ENCODE measurements around the gene LRRC4C. TPM values are rescaled to one million over a fixed set of nuclear protein-coding genes. Genes with fewer than 3 reads are reported as not detected.

The LRRC4C gene
- total and polyA plus RNA-seq, 2 experiments from 2014 or later: 0.35 to 1.1 TPM

DNA sequence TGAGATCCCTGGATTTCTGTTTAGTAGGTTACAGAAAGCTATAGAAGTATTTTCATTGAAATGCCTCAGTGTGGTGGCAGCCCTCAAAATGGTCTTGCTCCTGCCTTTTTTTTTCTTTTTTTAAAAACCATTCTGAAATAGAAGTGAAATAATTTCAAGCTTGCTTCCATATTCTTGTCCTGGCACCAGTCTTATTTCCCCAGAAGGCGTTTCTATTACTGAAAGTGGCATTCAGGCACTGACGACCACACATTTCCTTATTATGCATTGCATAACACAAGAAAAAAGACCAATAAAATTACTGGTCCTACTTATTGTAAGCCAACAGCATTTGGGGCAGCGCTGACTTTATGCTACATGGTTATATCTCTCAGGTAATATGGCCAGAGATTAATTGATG is 24.5 kb upstream of the LRRC4C start:
- no peaks in the 10 kb centered on the region; the same call in 1 of the 2 replicates for H3K36me3 ChIP-seq (ENCODE audit: insufficient read depth)
- TF ChIP-seq CREB1 (CRISPR knock-in tag; IDR thresholded peaks at IDR 0.05; ENCODE audit: low read depth): no peak
- TF ChIP-seq, protein P1, sequence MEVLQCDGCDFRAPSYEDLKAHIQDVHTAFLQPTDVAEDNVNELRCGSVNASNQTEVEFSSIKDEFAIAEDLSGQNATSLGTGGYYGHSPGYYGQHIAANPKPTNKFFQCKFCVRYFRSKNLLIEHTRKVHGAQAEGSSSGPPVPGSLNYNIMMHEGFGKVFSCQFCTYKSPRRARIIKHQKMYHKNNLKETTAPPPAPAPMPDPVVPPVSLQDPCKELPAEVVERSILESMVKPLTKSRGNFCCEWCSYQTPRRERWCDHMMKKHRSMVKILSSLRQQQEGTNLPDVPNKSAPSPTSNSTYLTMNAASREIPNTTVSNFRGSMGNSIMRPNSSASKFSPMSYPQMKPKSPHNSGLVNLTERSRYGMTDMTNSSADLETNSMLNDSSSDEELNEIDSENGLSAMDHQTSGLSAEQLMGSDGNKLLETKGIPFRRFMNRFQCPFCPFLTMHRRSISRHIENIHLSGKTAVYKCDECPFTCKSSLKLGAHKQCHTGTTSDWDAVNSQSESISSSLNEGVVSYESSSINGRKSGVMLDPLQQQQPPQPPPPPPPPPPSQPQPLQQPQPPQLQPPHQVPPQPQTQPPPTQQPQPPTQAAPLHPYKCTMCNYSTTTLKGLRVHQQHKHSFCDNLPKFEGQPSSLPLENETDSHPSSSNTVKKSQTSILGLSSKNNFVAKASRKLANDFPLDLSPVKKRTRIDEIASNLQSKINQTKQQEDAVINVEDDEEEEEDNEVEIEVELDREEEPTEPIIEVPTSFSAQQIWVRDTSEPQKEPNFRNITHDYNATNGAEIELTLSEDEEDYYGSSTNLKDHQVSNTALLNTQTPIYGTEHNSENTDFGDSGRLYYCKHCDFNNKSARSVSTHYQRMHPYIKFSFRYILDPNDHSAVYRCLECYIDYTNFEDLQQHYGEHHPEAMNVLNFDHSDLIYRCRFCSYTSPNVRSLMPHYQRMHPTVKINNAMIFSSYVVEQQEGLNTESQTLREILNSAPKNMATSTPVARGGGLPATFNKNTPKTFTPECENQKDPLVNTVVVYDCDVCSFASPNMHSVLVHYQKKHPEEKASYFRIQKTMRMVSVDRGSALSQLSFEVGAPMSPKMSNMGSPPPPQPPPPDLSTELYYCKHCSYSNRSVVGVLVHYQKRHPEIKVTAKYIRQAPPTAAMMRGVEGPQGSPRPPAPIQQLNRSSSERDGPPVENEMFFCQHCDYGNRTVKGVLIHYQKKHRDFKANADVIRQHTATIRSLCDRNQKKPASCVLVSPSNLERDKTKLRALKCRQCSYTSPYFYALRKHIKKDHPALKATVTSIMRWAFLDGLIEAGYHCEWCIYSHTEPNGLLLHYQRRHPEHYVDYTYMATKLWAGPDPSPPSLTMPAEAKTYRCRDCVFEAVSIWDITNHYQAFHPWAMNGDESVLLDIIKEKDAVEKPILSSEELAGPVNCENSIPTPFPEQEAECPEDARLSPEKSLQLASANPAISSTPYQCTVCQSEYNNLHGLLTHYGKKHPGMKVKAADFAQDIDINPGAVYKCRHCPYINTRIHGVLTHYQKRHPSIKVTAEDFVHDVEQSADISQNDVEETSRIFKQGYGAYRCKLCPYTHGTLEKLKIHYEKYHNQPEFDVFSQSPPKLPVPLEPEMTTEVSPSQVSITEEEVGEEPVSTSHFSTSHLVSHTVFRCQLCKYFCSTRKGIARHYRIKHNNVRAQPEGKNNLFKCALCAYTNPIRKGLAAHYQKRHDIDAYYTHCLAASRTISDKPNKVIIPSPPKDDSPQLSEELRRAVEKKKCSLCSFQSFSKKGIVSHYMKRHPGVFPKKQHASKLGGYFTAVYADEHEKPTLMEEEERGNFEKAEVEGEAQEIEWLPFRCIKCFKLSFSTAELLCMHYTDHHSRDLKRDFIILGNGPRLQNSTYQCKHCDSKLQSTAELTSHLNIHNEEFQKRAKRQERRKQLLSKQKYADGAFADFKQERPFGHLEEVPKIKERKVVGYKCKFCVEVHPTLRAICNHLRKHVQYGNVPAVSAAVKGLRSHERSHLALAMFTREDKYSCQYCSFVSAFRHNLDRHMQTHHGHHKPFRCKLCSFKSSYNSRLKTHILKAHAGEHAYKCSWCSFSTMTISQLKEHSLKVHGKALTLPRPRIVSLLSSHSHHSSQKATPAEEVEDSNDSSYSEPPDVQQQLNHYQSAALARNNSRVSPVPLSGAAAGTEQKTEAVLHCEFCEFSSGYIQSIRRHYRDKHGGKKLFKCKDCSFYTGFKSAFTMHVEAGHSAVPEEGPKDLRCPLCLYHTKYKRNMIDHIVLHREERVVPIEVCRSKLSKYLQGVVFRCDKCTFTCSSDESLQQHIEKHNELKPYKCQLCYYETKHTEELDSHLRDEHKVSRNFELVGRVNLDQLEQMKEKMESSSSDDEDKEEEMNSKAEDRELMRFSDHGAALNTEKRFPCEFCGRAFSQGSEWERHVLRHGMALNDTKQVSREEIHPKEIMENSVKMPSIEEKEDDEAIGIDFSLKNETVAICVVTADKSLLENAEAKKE (CRISPR knock-in tag; IDR thresholded peaks at IDR 0.05): no peak
- no peak for TF ChIP-seq EZH2phosphoT487 (IDR thresholded peaks at IDR 0.05; ENCODE audit: unreplicated experiment)
- TF ChIP-seq ZNF331 (CRISPR knock-in tag; IDR thresholded peaks at IDR 0.05; ENCODE audit: low read depth): no peak
- no peak for TF ChIP-seq CTCF (conservative IDR thresholded peaks at IDR 0.05; ENCODE audit: low read depth in 2 of 2)
- no peak for TF ChIP-seq EZH2 (IDR thresholded peaks at IDR 0.05; ENCODE audit: low read depth, unreplicated experiment)
- no peak for TF ChIP-seq STAT1 (IDR thresholded peaks at IDR 0.05; ENCODE audit: unreplicated experiment)
- no peak for TF ChIP-seq NANOG (IDR thresholded peaks at IDR 0.05; ENCODE audit: borderline replicate concordance)
- TF ChIP-seq, protein P2, sequence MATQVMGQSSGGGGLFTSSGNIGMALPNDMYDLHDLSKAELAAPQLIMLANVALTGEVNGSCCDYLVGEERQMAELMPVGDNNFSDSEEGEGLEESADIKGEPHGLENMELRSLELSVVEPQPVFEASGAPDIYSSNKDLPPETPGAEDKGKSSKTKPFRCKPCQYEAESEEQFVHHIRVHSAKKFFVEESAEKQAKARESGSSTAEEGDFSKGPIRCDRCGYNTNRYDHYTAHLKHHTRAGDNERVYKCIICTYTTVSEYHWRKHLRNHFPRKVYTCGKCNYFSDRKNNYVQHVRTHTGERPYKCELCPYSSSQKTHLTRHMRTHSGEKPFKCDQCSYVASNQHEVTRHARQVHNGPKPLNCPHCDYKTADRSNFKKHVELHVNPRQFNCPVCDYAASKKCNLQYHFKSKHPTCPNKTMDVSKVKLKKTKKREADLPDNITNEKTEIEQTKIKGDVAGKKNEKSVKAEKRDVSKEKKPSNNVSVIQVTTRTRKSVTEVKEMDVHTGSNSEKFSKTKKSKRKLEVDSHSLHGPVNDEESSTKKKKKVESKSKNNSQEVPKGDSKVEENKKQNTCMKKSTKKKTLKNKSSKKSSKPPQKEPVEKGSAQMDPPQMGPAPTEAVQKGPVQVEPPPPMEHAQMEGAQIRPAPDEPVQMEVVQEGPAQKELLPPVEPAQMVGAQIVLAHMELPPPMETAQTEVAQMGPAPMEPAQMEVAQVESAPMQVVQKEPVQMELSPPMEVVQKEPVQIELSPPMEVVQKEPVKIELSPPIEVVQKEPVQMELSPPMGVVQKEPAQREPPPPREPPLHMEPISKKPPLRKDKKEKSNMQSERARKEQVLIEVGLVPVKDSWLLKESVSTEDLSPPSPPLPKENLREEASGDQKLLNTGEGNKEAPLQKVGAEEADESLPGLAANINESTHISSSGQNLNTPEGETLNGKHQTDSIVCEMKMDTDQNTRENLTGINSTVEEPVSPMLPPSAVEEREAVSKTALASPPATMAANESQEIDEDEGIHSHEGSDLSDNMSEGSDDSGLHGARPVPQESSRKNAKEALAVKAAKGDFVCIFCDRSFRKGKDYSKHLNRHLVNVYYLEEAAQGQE (IDR thresholded peaks at IDR 0.05; ENCODE audit: unreplicated experiment): no peak
- no peak for TF ChIP-seq POLR2AphosphoS5 (IDR thresholded peaks at IDR 0.05; ENCODE audit: low read depth)
- TF ChIP-seq ZNF114 (CRISPR knock-in tag; IDR thresholded peaks at IDR 0.05): no peak
- TF ChIP-seq, protein P3, sequence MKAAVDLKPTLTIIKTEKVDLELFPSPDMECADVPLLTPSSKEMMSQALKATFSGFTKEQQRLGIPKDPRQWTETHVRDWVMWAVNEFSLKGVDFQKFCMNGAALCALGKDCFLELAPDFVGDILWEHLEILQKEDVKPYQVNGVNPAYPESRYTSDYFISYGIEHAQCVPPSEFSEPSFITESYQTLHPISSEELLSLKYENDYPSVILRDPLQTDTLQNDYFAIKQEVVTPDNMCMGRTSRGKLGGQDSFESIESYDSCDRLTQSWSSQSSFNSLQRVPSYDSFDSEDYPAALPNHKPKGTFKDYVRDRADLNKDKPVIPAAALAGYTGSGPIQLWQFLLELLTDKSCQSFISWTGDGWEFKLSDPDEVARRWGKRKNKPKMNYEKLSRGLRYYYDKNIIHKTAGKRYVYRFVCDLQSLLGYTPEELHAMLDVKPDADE (IDR thresholded peaks at IDR 0.05): no peak
- no peak for TF ChIP-seq JUNB (IDR thresholded peaks at IDR 0.05; ENCODE audit: unreplicated experiment)
- no peaks in the 10 kb centered on the region for H4K20me1 ChIP-seq (replicated peaks; ENCODE audit: insufficient read depth)
- H3K27ac ChIP-seq (ENCODE audit: low read depth): no peak overlapping the region
- no peak overlapping the region for H3K4me3 ChIP-seq
- ATAC-seq: no peak
- no peaks in the 10 kb centered on the region for H3K4me1 ChIP-seq (ENCODE audit: insufficient read depth)
- Mint-ChIP-seq H3K27me3 (ENCODE audit: insufficient read depth, low read depth, poor library complexity) (peaks cover 2% of the 10 kb centered on the region), H3K27ac (no peak overlapping the region), H3K4me3 (no peak overlapping the region), H3K9me3 (peaks cover 8% of the 10 kb centered on the region), H3K36me3 (ENCODE audit: low read depth) (peaks cover 3% of the 10 kb centered on the region; the same call in 1 of the 3 replicates), H3K4me1 (peaks cover 2% of the 10 kb centered on the region; the same call in 1 of the 3 replicates)
- H3F3A ChIP-seq (replicated peaks; ENCODE audit: low read depth): no peaks in the 10 kb centered on the region
- no peaks in the 10 kb centered on the region for H3K27me3 ChIP-seq (ENCODE audit: insufficient read depth)
- no peaks in the 10 kb centered on the region for H3K9me2 ChIP-seq (ENCODE audit: insufficient read depth)
- no peaks in the 10 kb centered on the region for H3K79me2 ChIP-seq (replicated peaks; ENCODE audit: insufficient read depth)
- H3K4me2 ChIP-seq: no peak overlapping the region
- no peak overlapping the region for H2AFZ ChIP-seq
- no peak for DNase-seq (ENCODE audit: low spot score)

All from GM23338 (cell line).